HepG2 (cell line): ENCODE results near the gene KNL1. TPM values are rescaled to one million over a fixed set of nuclear protein-coding genes. Genes with fewer than 3 reads are reported as not detected.

Source experiments
- AGO2 ChIP-seq: fragments of 200-400 bp; formaldehyde crosslinking; optimal IDR thresholded peaks from 2 replicates; pipeline ENCODE3; 2017; ENCODE audit warnings: mild to moderate bottlenecking, low read depth, low read length, moderate library complexity
- AHR ChIP-seq: IDR thresholded peaks from 2 replicates; pipeline ENCODE4 v1.6.1; 2018; ENCODE audit warnings: missing genetic modification reagents, missing compliant biosample characterization
- CHD2 ChIP-seq: IDR thresholded peaks from 2 replicates; pipeline ENCODE4 v1.6.1; 2011; ENCODE audit warnings: low read depth, low read length, improper control_type of control experiment
- CREM ChIP-seq, 2 experiments: sonication (generic) in 1 of 2; formaldehyde crosslinking in 1 of 2; IDR thresholded peaks; 2 replicates each; pipeline versions ENCODE4 v1.4.0 to v1.6.1; 2016 to 2020; ENCODE audit warnings: antibody characterized with exemption in 1 of 2, mild to moderate bottlenecking in 1 of 2, missing genetic modification reagents in 1 of 2
- FOXK2 ChIP-seq: fragments of 450-650 bp; IDR thresholded peaks from 2 replicates; pipeline ENCODE4 v1.6.1; 2016
- GABPB1 ChIP-seq: IDR thresholded peaks from 2 replicates; pipeline ENCODE4 v1.6.1; 2016; ENCODE audit warnings: mild to moderate bottlenecking, missing genetic modification reagents, moderate library complexity, missing compliant biosample characterization
- HNF4G ChIP-seq, 2 experiments: sonication (generic) in 1 of 2; formaldehyde crosslinking in 1 of 2; IDR thresholded peaks; 2 replicates each; pipeline versions ENCODE4 v1.4.0 to v1.6.1; 2011 to 2020; ENCODE audit warnings: borderline replicate concordance in 2 of 2, low read depth in 2 of 2, mild to moderate bottlenecking in 2 of 2, low read length in 1 of 2, missing genetic modification reagents in 1 of 2, moderate library complexity in 1 of 2
- JARID2 ChIP-seq: sonication (generic); formaldehyde crosslinking; IDR thresholded peaks from 2 replicates; pipeline ENCODE4 v1.8.1; 2023; ENCODE audit warnings: missing genetic modification reagents, inconsistent platforms; ENCODE audit not compliant: insufficient replicate concordance
- KLF11 ChIP-seq: IDR thresholded peaks from 2 replicates; pipeline ENCODE4 v1.6.1; 2016; ENCODE audit warnings: missing compliant biosample characterization
- RFXAP ChIP-seq: sonication (generic); formaldehyde crosslinking; IDR thresholded peaks from 2 replicates; pipeline ENCODE4 v1.4.0; 2020; ENCODE audit warnings: missing genetic modification reagents, borderline replicate concordance
- SAFB2 ChIP-seq: sonication (generic); formaldehyde crosslinking; IDR thresholded peaks from 2 replicates; pipeline ENCODE4 v1.5.1; 2020; ENCODE audit warnings: missing genetic modification reagents, low read depth, mild to moderate bottlenecking, borderline replicate concordance
- SATB2 ChIP-seq: sonication (generic); formaldehyde crosslinking; IDR thresholded peaks from 2 replicates; pipeline ENCODE4 v1.5.0; 2020; ENCODE audit warnings: missing genetic modification reagents
- TEAD3 ChIP-seq: optimal IDR thresholded peaks from 2 replicates; pipeline ENCODE3; 2016; ENCODE audit warnings: borderline replicate concordance
- ZIK1 ChIP-seq: sonication (generic); formaldehyde crosslinking; IDR thresholded peaks from 2 replicates; pipeline ENCODE4 v1.5.0; 2020; ENCODE audit warnings: mild to moderate bottlenecking, low read depth, missing genetic modification reagents, borderline replicate concordance
- ZNF234 ChIP-seq: sonication (generic); formaldehyde crosslinking; conservative IDR thresholded peaks from 2 replicates; pipeline ENCODE4 v1.5.1; 2020; ENCODE audit warnings: mild to moderate bottlenecking, missing genetic modification reagents
- ZNF3 ChIP-seq: IDR thresholded peaks from 2 replicates; pipeline ENCODE4 v1.7.0; 2017; ENCODE audit warnings: inconsistent platforms
- ZNF562 ChIP-seq: sonication (generic); formaldehyde crosslinking; IDR thresholded peaks from 2 replicates; pipeline ENCODE4 v1.8.0; 2022; ENCODE audit warnings: missing genetic modification reagents, borderline replicate concordance
- ZNF605 ChIP-seq: sonication (generic); formaldehyde crosslinking; IDR thresholded peaks from 2 replicates; pipeline ENCODE4 v1.8.0; 2022; ENCODE audit warnings: mild to moderate bottlenecking, missing genetic modification reagents
- ZNF614 ChIP-seq: IDR thresholded peaks from 2 replicates; pipeline ENCODE4 v1.6.1; 2018; ENCODE audit warnings: missing biosample characterization, missing genetic modification reagents, inconsistent platforms, borderline replicate concordance
- ZSCAN9 ChIP-seq: IDR thresholded peaks from 2 replicates; pipeline ENCODE4 v1.6.1; 2016; ENCODE audit warnings: borderline replicate concordance
- polyA plus RNA-seq, 8 experiments: library from polyadenylated mRNA; depleted of rRNA in 3 of 8; stranded (reverse) in 7 of 8; unstranded in 1 of 8; fragments of >200 nt; fragmentation: Illumina TruSeq in 4 of 8; extraction: Trizol in 4 of 8; gene quantifications; 2 replicates each; pipeline versions ENCODE4 v1.2.1 to v1.2.3, GENCODE V29; 2011 to 2016; ENCODE audit warnings: low read depth in 4 of 8, missing spikeins in 1 of 8, mixed read lengths in 1 of 8; ENCODE audit not compliant: insufficient read depth in 1 of 8
- total RNA-seq, 5 experiments: library from RNA; depleted of rRNA; stranded (reverse); fragments of >200 nt; fragmentation: Illumina TruSeq; extraction: Trizol; gene quantifications; 2 replicates each; pipeline ENCODE4 v1.2.3, GENCODE V29; 2016; ENCODE audit warnings: low read depth in 1 of 5
- TF ChIP-seq, protein P1 (sequence below): sonication (generic); formaldehyde crosslinking; IDR thresholded peaks from 2 replicates; pipeline ENCODE4 v1.8.0; 2022; ENCODE audit warnings: mild to moderate bottlenecking, missing genetic modification reagents, moderate library complexity
- TF ChIP-seq, protein P2 (sequence below): sonication (generic); formaldehyde crosslinking; IDR thresholded peaks from 2 replicates; pipeline ENCODE4 v1.5.0; 2020; ENCODE audit warnings: missing genetic modification reagents
- TF ChIP-seq, protein P3 (sequence below): IDR thresholded peaks from 2 replicates; pipeline ENCODE4 v1.6.1; 2016
- TF ChIP-seq, protein P4 (sequence below): sonication (generic); formaldehyde crosslinking; IDR thresholded peaks from 2 replicates; pipeline ENCODE4 v1.5.0; 2020; ENCODE audit warnings: missing genetic modification reagents

KNL1 gene
- total and polyA plus RNA-seq, 2 of the 13 experiments (the other 11 are each of a cell fraction or from before 2014, with no cell fraction given), result 8.0 to 21.4 TPM

DNA sequence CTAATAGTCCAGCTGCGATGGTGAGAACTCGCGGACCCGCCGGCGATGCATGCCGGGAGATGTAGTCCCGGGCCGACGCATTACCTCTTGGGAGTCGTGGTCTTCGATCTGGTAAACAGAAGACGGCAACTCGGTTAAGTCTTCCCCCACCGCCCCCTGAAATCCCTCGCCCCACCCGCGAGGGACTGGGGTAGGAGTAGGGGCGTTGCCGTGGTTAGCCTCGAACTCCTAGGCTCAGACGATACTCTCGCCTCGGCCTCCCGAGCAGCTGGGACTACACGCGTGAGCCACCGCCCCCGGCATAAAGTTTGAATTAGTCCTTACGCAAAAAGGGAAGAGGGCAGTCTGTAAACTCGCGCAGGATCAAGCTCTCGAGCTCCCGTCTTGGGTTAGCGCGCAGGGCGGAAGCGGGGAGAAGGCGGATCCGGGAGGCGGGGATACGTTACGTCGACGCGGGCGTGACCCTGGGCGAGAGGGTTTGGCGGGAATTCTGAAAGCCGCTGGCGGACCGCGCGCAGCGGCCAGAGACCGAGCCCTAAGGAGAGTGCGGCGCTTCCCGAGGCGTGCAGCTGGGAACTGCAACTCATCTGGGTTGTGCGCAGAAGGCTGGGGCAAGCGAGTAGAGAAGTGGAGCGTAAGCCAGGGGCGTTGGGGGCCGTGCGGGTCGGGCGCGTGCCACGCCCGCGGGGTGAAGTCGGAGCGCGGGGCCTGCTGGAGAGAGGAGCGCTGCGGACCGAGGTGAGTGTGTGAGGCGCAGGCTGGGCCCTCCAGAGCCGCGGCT, 100.8 kb downstream of the KNL1 start, which contains the start of gene RAD51 (continued):
- TF ChIP-seq, protein P1, sequence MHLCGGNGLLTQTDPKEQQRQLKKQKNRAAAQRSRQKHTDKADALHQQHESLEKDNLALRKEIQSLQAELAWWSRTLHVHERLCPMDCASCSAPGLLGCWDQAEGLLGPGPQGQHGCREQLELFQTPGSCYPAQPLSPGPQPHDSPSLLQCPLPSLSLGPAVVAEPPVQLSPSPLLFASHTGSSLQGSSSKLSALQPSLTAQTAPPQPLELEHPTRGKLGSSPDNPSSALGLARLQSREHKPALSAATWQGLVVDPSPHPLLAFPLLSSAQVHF (CRISPR knock-in tag), result no peak; the same call in 1 of the 2 replicates
- TF ChIP-seq CHD2 (peak; percentile 62), SAFB2 (CRISPR knock-in tag) (peak; percentile 64; the same call in 1 of the 2 replicates), HNF4G (IDR thresholded peaks at IDR 0.05; ENCODE audit: borderline replicate concordance, low read depth, low read length) (no peak; the same call in 1 of the 2 replicates), HNF4G (CRISPR knock-in tag; IDR thresholded peaks at IDR 0.05; ENCODE audit: borderline replicate concordance, low read depth) (no peak), ZNF562 (no peak), ZNF614 (CRISPR knock-in tag) (peak; percentile 57; the same call in 1 of the 2 replicates), JARID2 (CRISPR knock-in tag) (no peak), ZSCAN9 (CRISPR knock-in tag) (0 out of 2 replicates have a peak, but pooled peaks have one; percentile 25), AHR (no peak), GABPB1 (CRISPR knock-in tag) (peak; percentile 90), ZNF234 (no peak), CREM (IDR thresholded peaks at IDR 0.05) (peak; percentile 83), CREM (CRISPR knock-in tag; IDR thresholded peaks at IDR 0.05) (no peak), RFXAP (CRISPR knock-in tag) (peak; percentile 76), KLF11 (CRISPR knock-in tag) (no peak), ZNF3 (no peak), SATB2 (CRISPR knock-in tag) (0 out of 2 replicates have a peak, but pooled peaks have one; percentile 51), ZIK1 (CRISPR knock-in tag) (no peak; the same call in 1 of the 2 replicates), FOXK2 (no peak), ZNF605 (peak; percentile 66; the same call in 1 of the 2 replicates), AGO2 (peak; percentile 20), TEAD3 (CRISPR knock-in tag) (peak; percentile 46)
- TF ChIP-seq, protein P2, sequence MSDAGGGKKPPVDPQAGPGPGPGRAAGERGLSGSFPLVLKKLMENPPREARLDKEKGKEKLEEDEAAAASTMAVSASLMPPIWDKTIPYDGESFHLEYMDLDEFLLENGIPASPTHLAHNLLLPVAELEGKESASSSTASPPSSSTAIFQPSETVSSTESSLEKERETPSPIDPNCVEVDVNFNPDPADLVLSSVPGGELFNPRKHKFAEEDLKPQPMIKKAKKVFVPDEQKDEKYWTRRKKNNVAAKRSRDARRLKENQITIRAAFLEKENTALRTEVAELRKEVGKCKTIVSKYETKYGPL, result no peak; the same call in 1 of the 2 replicates
- TF ChIP-seq, protein P3, sequence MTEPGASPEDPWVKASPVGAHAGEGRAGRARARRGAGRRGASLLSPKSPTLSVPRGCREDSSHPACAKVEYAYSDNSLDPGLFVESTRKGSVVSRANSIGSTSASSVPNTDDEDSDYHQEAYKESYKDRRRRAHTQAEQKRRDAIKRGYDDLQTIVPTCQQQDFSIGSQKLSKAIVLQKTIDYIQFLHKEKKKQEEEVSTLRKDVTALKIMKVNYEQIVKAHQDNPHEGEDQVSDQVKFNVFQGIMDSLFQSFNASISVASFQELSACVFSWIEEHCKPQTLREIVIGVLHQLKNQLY (CRISPR knock-in tag), result no peak; the same call in 1 of the 2 replicates
- TF ChIP-seq, protein P4, sequence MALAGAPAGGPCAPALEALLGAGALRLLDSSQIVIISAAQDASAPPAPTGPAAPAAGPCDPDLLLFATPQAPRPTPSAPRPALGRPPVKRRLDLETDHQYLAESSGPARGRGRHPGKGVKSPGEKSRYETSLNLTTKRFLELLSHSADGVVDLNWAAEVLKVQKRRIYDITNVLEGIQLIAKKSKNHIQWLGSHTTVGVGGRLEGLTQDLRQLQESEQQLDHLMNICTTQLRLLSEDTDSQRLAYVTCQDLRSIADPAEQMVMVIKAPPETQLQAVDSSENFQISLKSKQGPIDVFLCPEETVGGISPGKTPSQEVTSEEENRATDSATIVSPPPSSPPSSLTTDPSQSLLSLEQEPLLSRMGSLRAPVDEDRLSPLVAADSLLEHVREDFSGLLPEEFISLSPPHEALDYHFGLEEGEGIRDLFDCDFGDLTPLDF (CRISPR knock-in tag), result peak; percentile 96
